ENCODE results near the gene TAS2R40. TPM values are rescaled to one million over a fixed set of nuclear protein-coding genes. Genes with fewer than 3 reads are reported as not detected.

The TAS2R40 gene
- total and polyA plus RNA-seq, 10 of the 15 experiments (the other 5 are each of a cell fraction or from before 2014, with no cell fraction given), result not detected

- TF ChIP-seq NFXL1 (IDR thresholded peaks at IDR 0.05; ENCODE audit: borderline replicate concordance), result no peak
- no peak for TF ChIP-seq SMC3 (IDR thresholded peaks at IDR 0.05; ENCODE audit: borderline replicate concordance, low read length)
- TF ChIP-seq SIX5 (IDR thresholded peaks at IDR 0.05; ENCODE audit: low read depth, low read length, severe bottlenecking), result no peak
- peak; percentile 68; the same call in 1 of the 2 replicates for TF ChIP-seq CBFB (IDR thresholded peaks at IDR 0.05; ENCODE audit: low read depth)
- no peak for TF ChIP-seq ZNF384 (IDR thresholded peaks at IDR 0.05; ENCODE audit: borderline replicate concordance, low read depth, low read length)
- TF ChIP-seq, protein P1, sequence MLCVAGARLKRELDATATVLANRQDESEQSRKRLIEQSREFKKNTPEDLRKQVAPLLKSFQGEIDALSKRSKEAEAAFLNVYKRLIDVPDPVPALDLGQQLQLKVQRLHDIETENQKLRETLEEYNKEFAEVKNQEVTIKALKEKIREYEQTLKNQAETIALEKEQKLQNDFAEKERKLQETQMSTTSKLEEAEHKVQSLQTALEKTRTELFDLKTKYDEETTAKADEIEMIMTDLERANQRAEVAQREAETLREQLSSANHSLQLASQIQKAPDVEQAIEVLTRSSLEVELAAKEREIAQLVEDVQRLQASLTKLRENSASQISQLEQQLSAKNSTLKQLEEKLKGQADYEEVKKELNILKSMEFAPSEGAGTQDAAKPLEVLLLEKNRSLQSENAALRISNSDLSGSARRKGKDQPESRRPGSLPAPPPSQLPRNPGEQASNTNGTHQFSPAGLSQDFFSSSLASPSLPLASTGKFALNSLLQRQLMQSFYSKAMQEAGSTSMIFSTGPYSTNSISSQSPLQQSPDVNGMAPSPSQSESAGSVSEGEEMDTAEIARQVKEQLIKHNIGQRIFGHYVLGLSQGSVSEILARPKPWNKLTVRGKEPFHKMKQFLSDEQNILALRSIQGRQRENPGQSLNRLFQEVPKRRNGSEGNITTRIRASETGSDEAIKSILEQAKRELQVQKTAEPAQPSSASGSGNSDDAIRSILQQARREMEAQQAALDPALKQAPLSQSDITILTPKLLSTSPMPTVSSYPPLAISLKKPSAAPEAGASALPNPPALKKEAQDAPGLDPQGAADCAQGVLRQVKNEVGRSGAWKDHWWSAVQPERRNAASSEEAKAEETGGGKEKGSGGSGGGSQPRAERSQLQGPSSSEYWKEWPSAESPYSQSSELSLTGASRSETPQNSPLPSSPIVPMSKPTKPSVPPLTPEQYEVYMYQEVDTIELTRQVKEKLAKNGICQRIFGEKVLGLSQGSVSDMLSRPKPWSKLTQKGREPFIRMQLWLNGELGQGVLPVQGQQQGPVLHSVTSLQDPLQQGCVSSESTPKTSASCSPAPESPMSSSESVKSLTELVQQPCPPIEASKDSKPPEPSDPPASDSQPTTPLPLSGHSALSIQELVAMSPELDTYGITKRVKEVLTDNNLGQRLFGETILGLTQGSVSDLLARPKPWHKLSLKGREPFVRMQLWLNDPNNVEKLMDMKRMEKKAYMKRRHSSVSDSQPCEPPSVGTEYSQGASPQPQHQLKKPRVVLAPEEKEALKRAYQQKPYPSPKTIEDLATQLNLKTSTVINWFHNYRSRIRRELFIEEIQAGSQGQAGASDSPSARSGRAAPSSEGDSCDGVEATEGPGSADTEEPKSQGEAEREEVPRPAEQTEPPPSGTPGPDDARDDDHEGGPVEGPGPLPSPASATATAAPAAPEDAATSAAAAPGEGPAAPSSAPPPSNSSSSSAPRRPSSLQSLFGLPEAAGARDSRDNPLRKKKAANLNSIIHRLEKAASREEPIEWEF (IDR thresholded peaks at IDR 0.05; ENCODE audit: insufficient replicate concordance, low read depth, low read length), result no peak
These were observed 41.7 kb downstream of the TAS2R40 start, which contains the start of gene GSTK1 (continued) for GRCh38 chr7:143263266-143264195.
